ENCODE results near the gene SPATA20. TPM values are rescaled to one million over a fixed set of nuclear protein-coding genes. Genes with fewer than 3 reads are reported as not detected.

Gene SPATA20
- total and polyA plus RNA-seq, 7 donors = 4.8 to 25.8 (median 16.7) TPM

GRCh38 chr17:50536683-50537646, 10.0 kb upstream of the SPATA20 start:
- TF ChIP-seq, protein P1, sequence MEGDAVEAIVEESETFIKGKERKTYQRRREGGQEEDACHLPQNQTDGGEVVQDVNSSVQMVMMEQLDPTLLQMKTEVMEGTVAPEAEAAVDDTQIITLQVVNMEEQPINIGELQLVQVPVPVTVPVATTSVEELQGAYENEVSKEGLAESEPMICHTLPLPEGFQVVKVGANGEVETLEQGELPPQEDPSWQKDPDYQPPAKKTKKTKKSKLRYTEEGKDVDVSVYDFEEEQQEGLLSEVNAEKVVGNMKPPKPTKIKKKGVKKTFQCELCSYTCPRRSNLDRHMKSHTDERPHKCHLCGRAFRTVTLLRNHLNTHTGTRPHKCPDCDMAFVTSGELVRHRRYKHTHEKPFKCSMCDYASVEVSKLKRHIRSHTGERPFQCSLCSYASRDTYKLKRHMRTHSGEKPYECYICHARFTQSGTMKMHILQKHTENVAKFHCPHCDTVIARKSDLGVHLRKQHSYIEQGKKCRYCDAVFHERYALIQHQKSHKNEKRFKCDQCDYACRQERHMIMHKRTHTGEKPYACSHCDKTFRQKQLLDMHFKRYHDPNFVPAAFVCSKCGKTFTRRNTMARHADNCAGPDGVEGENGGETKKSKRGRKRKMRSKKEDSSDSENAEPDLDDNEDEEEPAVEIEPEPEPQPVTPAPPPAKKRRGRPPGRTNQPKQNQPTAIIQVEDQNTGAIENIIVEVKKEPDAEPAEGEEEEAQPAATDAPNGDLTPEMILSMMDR (IDR thresholded peaks at IDR 0.05) = no peak
- ATAC-seq (no peak), DNase-seq (no peak)
- H3K27me3 ChIP-seq (ENCODE audit: insufficient read depth in 3 of 3, low read length in 2 of 3) = peaks cover 0 to 22% (median 2%) of the 10 kb centered on the region in 3 donors
- H3K9me3 ChIP-seq = no peaks in the 10 kb centered on the region
- WGBS, 3 donors = 93 to 95% (median 94%) methylated on average over 45 of the region's 45 CpGs
- peaks cover 14% of the 10 kb centered on the region for H3K4me1 ChIP-seq
- no peaks in the 10 kb centered on the region for H3K36me3 ChIP-seq (ENCODE audit: insufficient read depth in 1 of 2, low read depth in 1 of 2)
- no peak overlapping the region for H3K4me3 ChIP-seq
- intact Hi-C loops (cut with DNase I) = no loop called here
- H3K27ac ChIP-seq = no peak overlapping the region

GRCh38 chr17:50537721-50538548, 9.0 kb upstream of the SPATA20 start:
- H3K27ac ChIP-seq = no peak overlapping the region
- 77 to 86% (median 83%) methylated on average over 19 to 20 of the region's 20 CpGs for WGBS, 3 donors
- no peak overlapping the region for H3K4me3 ChIP-seq
- H3K36me3 ChIP-seq (ENCODE audit: insufficient read depth in 1 of 2, low read depth in 1 of 2) = no peaks in the 10 kb centered on the region
- TF ChIP-seq, protein P1 (IDR thresholded peaks at IDR 0.05) = no peak
- intact Hi-C loops (cut with DNase I) = no loop called here
- peaks cover 0 to 13% (median 0%) of the 10 kb centered on the region in 3 donors for H3K27me3 ChIP-seq (ENCODE audit: insufficient read depth in 3 of 3, low read length in 2 of 3)
- no peaks in the 10 kb centered on the region for H3K9me3 ChIP-seq
- DNase-seq (no peak), ATAC-seq (no peak)
- peaks cover 16% of the 10 kb centered on the region for H3K4me1 ChIP-seq

DNA sequence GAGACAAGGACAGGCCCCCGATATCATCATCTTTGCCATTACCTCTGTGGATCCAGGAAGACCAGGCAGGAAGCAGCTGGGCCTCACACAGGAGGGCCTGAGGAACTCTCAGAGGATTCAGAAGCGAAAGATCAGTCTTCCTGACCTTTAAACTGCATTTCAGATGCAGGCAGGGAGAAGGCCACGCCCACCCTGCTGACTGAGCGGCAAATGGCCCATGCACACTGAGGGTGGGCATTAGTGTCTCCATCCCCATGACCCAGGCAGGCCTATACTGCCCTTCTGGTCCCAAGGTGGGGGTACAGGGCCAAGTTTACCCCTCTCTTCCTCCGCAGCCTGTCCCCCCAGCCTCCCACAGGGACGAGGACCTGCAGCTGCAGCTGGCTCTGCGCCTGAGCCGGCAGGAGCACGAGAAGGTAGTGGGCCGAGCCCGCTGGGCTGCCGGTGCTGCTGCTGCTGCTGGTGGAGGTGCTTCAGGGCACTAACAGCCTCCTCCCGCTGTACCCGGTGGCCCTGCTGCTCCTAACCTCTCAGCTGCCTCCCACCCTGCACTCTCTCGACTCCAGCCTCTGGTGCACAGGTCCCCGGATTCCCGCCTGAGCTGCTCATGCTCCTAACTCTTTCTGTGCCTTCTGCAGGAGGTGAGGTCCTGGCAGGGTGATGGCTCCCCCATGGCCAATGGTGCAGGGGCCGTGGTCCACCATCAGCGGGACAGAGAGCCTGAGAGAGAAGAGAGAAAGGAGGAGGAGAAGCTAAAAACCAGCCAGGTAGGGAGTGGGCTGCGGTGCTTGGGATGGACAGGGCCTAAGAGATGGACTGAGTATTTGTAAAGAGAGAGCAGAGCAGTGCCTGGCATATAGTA, 8.2 kb upstream of the SPATA20 start:
- no peaks in the 10 kb centered on the region for H3K36me3 ChIP-seq (ENCODE audit: insufficient read depth in 1 of 2, low read depth in 1 of 2)
- 57 to 66% (median 61%) methylated on average over 20 of the region's 20 CpGs for WGBS, 3 donors
- H3K4me1 ChIP-seq = peaks cover 12% of the 10 kb centered on the region
- no peaks in the 10 kb centered on the region for H3K9me3 ChIP-seq
- H3K27ac ChIP-seq = no peak overlapping the region
- H3K4me3 ChIP-seq = no peak overlapping the region
- TF ChIP-seq, protein P1 (IDR thresholded peaks at IDR 0.05) = no peak
- no peak for ATAC-seq
- intact Hi-C loops (cut with DNase I) = no loop called here
- peaks cover 0 to 11% (median 0%) of the 10 kb centered on the region in 3 donors for H3K27me3 ChIP-seq (ENCODE audit: insufficient read depth in 3 of 3, low read length in 2 of 3)
- no peak for DNase-seq

DNA sequence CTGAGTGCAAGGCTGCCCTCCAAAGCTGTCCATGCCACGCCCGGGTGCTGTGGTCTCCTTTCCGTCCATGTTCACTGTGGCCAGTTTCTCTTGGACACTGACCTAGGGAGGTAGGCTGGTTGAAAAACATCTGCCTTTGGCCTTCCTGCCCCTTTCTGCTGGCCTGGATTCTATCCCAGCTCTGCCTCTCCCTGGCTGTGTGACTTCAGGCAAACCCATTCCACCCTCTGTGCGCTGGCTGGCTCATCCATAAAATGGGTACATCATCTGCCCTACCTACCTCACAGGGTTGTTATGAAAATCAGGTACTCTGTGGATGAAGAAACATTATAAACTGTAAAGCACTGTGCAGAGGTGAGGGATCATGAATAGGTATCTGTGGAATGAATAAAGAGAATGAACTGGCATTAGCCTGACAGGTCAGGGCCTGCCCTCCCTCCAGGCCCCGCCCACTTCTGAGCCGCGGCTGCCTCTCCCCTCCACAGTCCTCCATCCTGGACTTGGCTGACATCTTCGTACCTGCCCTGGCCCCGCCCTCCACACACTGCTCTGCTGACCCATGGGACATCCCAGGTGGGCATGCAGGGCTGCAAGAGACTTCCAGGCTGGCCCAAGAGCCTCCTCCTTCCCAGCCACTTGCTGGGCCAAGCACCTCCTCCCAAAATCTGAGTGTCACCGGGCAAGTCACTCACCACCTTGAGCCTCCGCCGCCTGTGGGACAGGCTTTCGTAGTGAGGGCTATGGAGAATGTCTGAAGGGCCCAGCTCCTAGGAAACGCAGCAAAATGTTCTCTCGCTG, 7.0 kb upstream of the SPATA20 start:
- TF ChIP-seq, protein P1 (IDR thresholded peaks at IDR 0.05) = no peak
- H3K36me3 ChIP-seq (ENCODE audit: insufficient read depth in 1 of 2, low read depth in 1 of 2) = no peaks in the 10 kb centered on the region
- peaks cover 7% of the 10 kb centered on the region for H3K4me1 ChIP-seq
- no peak for ATAC-seq
- no peak for DNase-seq
- 70 to 78% (median 76%) methylated on average over 15 of the region's 15 CpGs for WGBS, 3 donors
- intact Hi-C loops (cut with DNase I) = no loop called here
- H3K4me3 ChIP-seq = no peak overlapping the region
- H3K27me3 ChIP-seq (ENCODE audit: insufficient read depth in 3 of 3, low read length in 2 of 3) = no peaks in the 10 kb centered on the region
- H3K9me3 ChIP-seq = no peaks in the 10 kb centered on the region
- no peak overlapping the region for H3K27ac ChIP-seq

Data from psoas muscle (tissue), 8 donors.